Activated CD4-positive, alpha-beta T cell treated with anti-CD3 and anti-CD28 coated beads, Interleukin-2, amount 50 U/mL, for 48 hours (primary cell): Measurements from ENCODE around the gene HAVCR1.

Experiments
- DNase-seq, 2 experiments: peaks; one replicate each; pipeline ENCODE4 v3.0.0-alpha.2; 2020

Gene HAVCR1

DNA sequence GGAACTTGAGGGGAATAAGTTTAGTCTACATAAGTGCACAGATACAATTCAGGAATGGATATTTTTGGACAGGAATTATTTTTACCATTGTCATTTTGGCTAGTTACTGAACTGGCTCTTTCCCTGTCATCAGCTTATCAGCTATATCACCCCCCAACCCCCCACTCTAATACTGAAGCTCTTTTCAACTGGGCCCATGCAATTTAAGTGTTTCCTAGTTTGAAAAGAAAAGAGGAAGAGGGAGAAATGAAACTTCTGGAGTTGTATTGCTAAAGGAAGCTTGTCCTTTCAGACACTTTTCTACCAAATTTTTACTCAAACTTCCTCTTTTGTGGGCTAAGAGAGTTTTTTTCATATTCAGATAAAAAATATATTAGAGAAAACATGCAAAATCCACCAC lies 77.4 kb downstream of the HAVCR1 start:
- DNase-seq: no peak
